K562 (cell line): ENCODE data around the gene PDLIM4. TPM values are rescaled to one million over a fixed set of nuclear protein-coding genes. Genes with fewer than 3 reads are reported as not detected.

Experiments
- ARNT ChIP-seq, 2 experiments: fragments of 450-650 bp; IDR thresholded peaks; 2 replicates each; pipeline ENCODE4 v1.6.1; 2016; ENCODE audit warnings: mild to moderate bottlenecking in 1 of 2
- FOXM1 ChIP-seq, 2 experiments: fragments of 450-650 bp in 1 of 2; sonication (generic) in 1 of 2; formaldehyde crosslinking in 1 of 2; IDR thresholded peaks; 2 replicates each; pipeline versions ENCODE4 v1.6.1 to v1.9.0; 2017 to 2022; ENCODE audit warnings: low read depth in 2 of 2, mild to moderate bottlenecking in 2 of 2, missing genetic modification reagents in 1 of 2, moderate library complexity in 1 of 2
- GABPB1 ChIP-seq: sonication (generic); formaldehyde crosslinking; IDR thresholded peaks from 2 replicates; pipeline ENCODE4 v1.8.0; 2022; ENCODE audit warnings: mild to moderate bottlenecking, missing genetic modification reagents
- GTF2A2 ChIP-seq: IDR thresholded peaks from 2 replicates; pipeline ENCODE4 v1.6.1; 2016; ENCODE audit warnings: mild to moderate bottlenecking, missing genetic modification characterization, missing compliant biosample characterization
- NFIC ChIP-seq: fragments of 450-650 bp; IDR thresholded peaks from 2 replicates; pipeline ENCODE4 v1.6.1; 2017; ENCODE audit warnings: mild to moderate bottlenecking, inconsistent platforms
- NFIX ChIP-seq: fragments of 250-450 bp; sonication (Bioruptor Pico); IDR thresholded peaks from 2 replicates; pipeline ENCODE4 v1.4.0; 2020; ENCODE audit warnings: low read depth, mild to moderate bottlenecking, moderate library complexity
- NR2C2 ChIP-seq, 2 experiments: fragments of 200-800 bp in 1 of 2; sonication (Bioruptor generic) in 1 of 2; sonication (generic) in 1 of 2; formaldehyde crosslinking in 1 of 2; IDR thresholded peaks; 2 replicates each; pipeline versions ENCODE4 v1.6.1 to v1.8.0; 2016 to 2022; ENCODE audit warnings: mild to moderate bottlenecking in 1 of 2, missing compliant biosample characterization in 1 of 2, missing genetic modification characterization in 1 of 2, missing genetic modification reagents in 1 of 2
- PCBP1 ChIP-seq: fragments of 200-400 bp; formaldehyde crosslinking; IDR thresholded peaks from 2 replicates; pipeline ENCODE4 v1.6.1; 2018; ENCODE audit warnings: mild to moderate bottlenecking, low read depth, low read length; ENCODE audit not compliant: poor library complexity, severe bottlenecking
- POLR2B ChIP-seq: fragments of 450-650 bp; IDR thresholded peaks from 2 replicates; pipeline ENCODE4 v1.6.1; 2018; ENCODE audit warnings: low read depth; ENCODE audit not compliant: partially characterized antibody
- SMAD1 ChIP-seq: fragments of 150-350 bp; IDR thresholded peaks from 2 replicates; pipeline ENCODE4 v1.6.1; 2014; ENCODE audit warnings: low read length, low read depth; ENCODE audit not compliant: partially characterized antibody
- TAF1 ChIP-seq: IDR thresholded peaks from 2 replicates; pipeline ENCODE4 v1.6.1; 2011; ENCODE audit warnings: mild to moderate bottlenecking, low read length, moderate library complexity; ENCODE audit not compliant: insufficient read depth, control insufficient read depth, severe bottlenecking; ENCODE audit errors: extremely low read depth
- TAF9B ChIP-seq: fragments of 450-650 bp; IDR thresholded peaks from 2 replicates; pipeline ENCODE4 v1.6.1; 2018; ENCODE audit warnings: mild to moderate bottlenecking; ENCODE audit not compliant: partially characterized antibody
- ZNF134 ChIP-seq: fragments of 250-450 bp; sonication (Bioruptor Pico); conservative IDR thresholded peaks from 2 replicates; pipeline ENCODE4 v1.4.0; 2020
- ZNF444 ChIP-seq: fragments of 250-450 bp; sonication (Bioruptor Pico); IDR thresholded peaks from 2 replicates; pipeline ENCODE4 v1.4.0; 2020; ENCODE audit warnings: mild to moderate bottlenecking, moderate library complexity
- polyA plus RNA-seq, 8 experiments: library from polyadenylated mRNA; depleted of rRNA in 4 of 8; stranded (reverse) in 5 of 8; unstranded in 3 of 8; fragments of >200 nt; fragmentation: Nextera tagmentation in 2 of 8; fragmentation: Illumina TruSeq in 1 of 8; extraction: Ambion mirVana in 2 of 8; extraction: Trizol in 1 of 8; gene quantifications; 2 replicates each; pipeline versions ENCODE4 v1.2.1 to v1.2.3, GENCODE V29; 2011 to 2014; ENCODE audit warnings: inconsistent platforms in 1 of 8, missing spikeins in 1 of 8
- total RNA-seq, 7 experiments: library from RNA; depleted of rRNA in 6 of 7; stranded (reverse); fragments of >200 nt in 6 of 7; fragmentation: Illumina TruSeq in 2 of 7; extraction: Trizol in 2 of 7; gene quantifications; 2 replicates each; pipeline versions ENCODE4 v1.2.1 to v1.2.3, GENCODE V29; 2011 to 2021; ENCODE audit warnings: low replicate concordance in 1 of 7
- TF ChIP-seq, protein P1 (sequence below): fragments of 450-650 bp; IDR thresholded peaks from 2 replicates; pipeline ENCODE4 v1.6.1; 2016; ENCODE audit warnings: low read depth, mild to moderate bottlenecking, moderate library complexity
- TF ChIP-seq, protein P2 (sequence below): sonication (generic); formaldehyde crosslinking; IDR thresholded peaks from 2 replicates; pipeline ENCODE4 v1.8.1; 2023; ENCODE audit warnings: mild to moderate bottlenecking, missing genetic modification reagents
- TF ChIP-seq, protein P3 (sequence below), 2 experiments: IDR thresholded peaks; 2 replicates each; pipeline ENCODE4 v1.6.1; 2012; ENCODE audit warnings: improper control_type of control experiment in 2 of 2, low read depth in 2 of 2, low read length in 2 of 2, borderline replicate concordance in 1 of 2
- TF ChIP-seq, protein P4 (sequence below), 2 experiments: fragments of 450-650 bp in 1 of 2; sonication (generic) in 1 of 2; formaldehyde crosslinking; conservative IDR thresholded peaks; 2 replicates each; pipeline versions ENCODE4 v1.4.0 to v1.8.1; 2020 to 2022; ENCODE audit warnings: mild to moderate bottlenecking in 1 of 2, missing genetic modification reagents in 1 of 2

Gene PDLIM4
- total and polyA plus RNA-seq, 9 of the 15 experiments (the other 6 are each of a cell fraction or from before 2014, with no cell fraction given), result 0.28 to 32.8 (median 13.1) TPM

GRCh38 chr5:132293066-132293991 is 35.8 kb downstream of the PDLIM4 start (continued):
- TF ChIP-seq NFIX, result peak; percentile 85
- TF ChIP-seq, protein P1, sequence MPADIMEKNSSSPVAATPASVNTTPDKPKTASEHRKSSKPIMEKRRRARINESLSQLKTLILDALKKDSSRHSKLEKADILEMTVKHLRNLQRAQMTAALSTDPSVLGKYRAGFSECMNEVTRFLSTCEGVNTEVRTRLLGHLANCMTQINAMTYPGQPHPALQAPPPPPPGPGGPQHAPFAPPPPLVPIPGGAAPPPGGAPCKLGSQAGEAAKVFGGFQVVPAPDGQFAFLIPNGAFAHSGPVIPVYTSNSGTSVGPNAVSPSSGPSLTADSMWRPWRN, result 0 out of 2 replicates have a peak, but pooled peaks have one; percentile 44
- peak; percentile 93 for TF ChIP-seq SMAD1
- TF ChIP-seq ARNT (IDR thresholded peaks at IDR 0.05), result 0 out of 4 replicates have a peak, but pooled peaks of 1 of the 2 experiments have one; percentile 55
- TF ChIP-seq GTF2A2 (tag), result 0 out of 2 replicates have a peak, but pooled peaks have one; percentile 48
- TF ChIP-seq NR2C2 (CRISPR knock-in tag; IDR thresholded peaks at IDR 0.05), result peak; percentile 70
- TF ChIP-seq NR2C2 (tag; IDR thresholded peaks at IDR 0.05), result peak; percentile 87
- peak; percentile 74 for TF ChIP-seq PCBP1
- TF ChIP-seq ZNF134, result no peak
- TF ChIP-seq TAF9B, result peak; percentile 46
- TF ChIP-seq GABPB1 (CRISPR knock-in tag), result peak; percentile 57; the same call in 1 of the 2 replicates
- TF ChIP-seq POLR2B, result peak; percentile 44
- peak; percentile 100 for TF ChIP-seq NFIC
- TF ChIP-seq, protein P2, sequence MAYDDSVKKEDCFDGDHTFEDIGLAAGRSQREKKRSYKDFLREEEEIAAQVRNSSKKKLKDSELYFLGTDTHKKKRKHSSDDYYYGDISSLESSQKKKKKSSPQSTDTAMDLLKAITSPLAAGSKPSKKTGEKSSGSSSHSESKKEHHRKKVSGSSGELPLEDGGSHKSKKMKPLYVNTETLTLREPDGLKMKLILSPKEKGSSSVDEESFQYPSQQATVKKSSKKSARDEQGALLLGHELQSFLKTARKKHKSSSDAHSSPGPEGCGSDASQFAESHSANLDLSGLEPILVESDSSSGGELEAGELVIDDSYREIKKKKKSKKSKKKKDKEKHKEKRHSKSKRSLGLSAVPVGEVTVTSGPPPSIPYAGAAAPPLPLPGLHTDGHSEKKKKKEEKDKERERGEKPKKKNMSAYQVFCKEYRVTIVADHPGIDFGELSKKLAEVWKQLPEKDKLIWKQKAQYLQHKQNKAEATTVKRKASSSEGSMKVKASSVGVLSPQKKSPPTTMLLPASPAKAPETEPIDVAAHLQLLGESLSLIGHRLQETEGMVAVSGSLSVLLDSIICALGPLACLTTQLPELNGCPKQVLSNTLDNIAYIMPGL (CRISPR knock-in tag), result peak; percentile 88; the same call in 1 of the 2 replicates
- TF ChIP-seq TAF1, result peak; percentile 75
- TF ChIP-seq, protein P3, sequence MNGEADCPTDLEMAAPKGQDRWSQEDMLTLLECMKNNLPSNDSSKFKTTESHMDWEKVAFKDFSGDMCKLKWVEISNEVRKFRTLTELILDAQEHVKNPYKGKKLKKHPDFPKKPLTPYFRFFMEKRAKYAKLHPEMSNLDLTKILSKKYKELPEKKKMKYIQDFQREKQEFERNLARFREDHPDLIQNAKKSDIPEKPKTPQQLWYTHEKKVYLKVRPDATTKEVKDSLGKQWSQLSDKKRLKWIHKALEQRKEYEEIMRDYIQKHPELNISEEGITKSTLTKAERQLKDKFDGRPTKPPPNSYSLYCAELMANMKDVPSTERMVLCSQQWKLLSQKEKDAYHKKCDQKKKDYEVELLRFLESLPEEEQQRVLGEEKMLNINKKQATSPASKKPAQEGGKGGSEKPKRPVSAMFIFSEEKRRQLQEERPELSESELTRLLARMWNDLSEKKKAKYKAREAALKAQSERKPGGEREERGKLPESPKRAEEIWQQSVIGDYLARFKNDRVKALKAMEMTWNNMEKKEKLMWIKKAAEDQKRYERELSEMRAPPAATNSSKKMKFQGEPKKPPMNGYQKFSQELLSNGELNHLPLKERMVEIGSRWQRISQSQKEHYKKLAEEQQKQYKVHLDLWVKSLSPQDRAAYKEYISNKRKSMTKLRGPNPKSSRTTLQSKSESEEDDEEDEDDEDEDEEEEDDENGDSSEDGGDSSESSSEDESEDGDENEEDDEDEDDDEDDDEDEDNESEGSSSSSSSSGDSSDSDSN (IDR thresholded peaks at IDR 0.05; ENCODE audit: borderline replicate concordance in 1 of 2, low read depth in 2 of 2, low read length in 2 of 2), result peak; percentile 60 to 70; a peak in 1 of 4 replicates
- TF ChIP-seq, protein P4, sequence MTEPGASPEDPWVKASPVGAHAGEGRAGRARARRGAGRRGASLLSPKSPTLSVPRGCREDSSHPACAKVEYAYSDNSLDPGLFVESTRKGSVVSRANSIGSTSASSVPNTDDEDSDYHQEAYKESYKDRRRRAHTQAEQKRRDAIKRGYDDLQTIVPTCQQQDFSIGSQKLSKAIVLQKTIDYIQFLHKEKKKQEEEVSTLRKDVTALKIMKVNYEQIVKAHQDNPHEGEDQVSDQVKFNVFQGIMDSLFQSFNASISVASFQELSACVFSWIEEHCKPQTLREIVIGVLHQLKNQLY (CRISPR knock-in tag; conservative IDR thresholded peaks at IDR 0.05), result peak in 1 of 2 experiments; percentile 41; a peak in 1 of 4 replicates
- peak; percentile 33; the same call in 1 of the 2 replicates for TF ChIP-seq FOXM1 (IDR thresholded peaks at IDR 0.05; ENCODE audit: low read depth)
- TF ChIP-seq FOXM1 (CRISPR knock-in tag; IDR thresholded peaks at IDR 0.05; ENCODE audit: low read depth), result 0 out of 2 replicates have a peak, but pooled peaks have one; percentile 11
- no peak for TF ChIP-seq ZNF444
